ENCODE measurements around the gene UGT1A7.

Gene UGT1A7

DNA sequence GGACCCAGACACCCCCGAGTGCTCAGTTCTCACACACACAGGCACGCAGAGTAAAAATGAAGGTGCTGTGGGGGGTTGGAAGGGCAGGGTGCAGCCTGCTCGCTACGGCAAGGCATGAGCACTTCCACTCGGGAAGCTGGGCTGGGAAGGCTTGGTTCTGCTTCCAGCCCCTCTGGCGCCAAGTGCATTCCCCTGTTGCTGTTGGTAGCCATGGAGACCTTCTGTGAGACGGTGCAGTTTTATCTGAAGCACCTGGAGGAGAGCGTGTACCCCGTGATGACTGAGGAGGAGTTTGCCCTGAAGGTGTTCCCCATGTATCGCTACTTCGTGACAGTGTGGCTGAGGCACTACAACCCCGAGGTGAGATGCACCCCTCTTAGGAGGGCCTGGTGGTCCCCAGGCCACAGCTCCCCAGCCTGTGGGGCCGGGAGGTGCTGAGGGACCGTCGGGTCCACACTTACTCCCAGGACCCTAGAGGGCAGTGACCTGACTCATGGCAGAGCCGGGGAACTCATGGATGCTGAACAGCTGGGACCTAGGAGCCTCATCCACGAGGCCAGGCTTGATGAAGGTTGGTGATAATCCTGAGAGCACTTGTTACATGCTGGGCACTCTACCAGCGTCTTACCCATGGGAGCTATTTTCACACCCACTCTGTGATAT is 111.9 kb downstream of the UGT1A7 start:
- Histone ChIP-seq H3K4me3 (ENCODE audit: low read depth in 1 of 5, low read length in 5 of 5) (no peak overlapping the region), H3K9ac (ENCODE audit: low read length in 5 of 5) (no peak overlapping the region), H3K27ac (ENCODE audit: low read depth, low read length) (no peak overlapping the region), H3K36me3 (ENCODE audit: control insufficient read depth in 5 of 5, insufficient read depth in 5 of 5, low read length in 5 of 5) (no peaks in the 10 kb centered on the region), H3K9me3 (ENCODE audit: control insufficient read depth in 5 of 5, low read length in 5 of 5) (no peaks in the 10 kb centered on the region), H3K27me3 (ENCODE audit: control insufficient read depth in 5 of 5, insufficient read depth in 4 of 5, low read length in 5 of 5) (peaks cover 0 to 3% (median 0%) of the 10 kb centered on the region in 5 donors), H3K4me1 (ENCODE audit: control insufficient read depth in 5 of 5, insufficient read depth in 5 of 5, low read length in 5 of 5) (no peaks in the 10 kb centered on the region)

DNA sequence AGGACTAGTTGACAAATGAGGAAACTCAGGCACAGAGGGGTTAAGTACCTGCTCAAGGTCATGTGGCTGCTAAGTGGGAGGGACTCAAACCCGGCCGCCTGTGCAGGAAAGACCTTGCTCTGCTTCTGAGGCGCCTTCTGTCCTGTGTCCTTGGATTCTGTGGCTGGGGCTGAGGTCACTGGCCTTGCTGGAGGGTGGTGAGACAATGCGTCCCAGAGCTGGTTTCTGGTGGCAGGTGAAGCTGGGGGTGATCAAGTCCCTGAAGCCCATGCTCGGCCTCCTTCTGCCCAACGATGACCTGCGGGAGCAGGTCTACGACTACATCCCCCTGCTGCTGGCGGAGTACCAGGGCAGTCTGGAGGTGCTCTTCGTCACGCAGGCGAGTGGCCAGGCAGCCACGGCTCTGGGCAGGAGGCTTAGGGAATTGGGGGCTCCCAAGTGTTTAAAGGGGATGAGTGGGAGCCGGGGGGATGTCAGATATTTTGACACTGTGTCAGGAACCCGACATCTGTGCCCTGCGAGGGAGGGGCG is 112.5 kb downstream of the UGT1A7 start:
- Histone ChIP-seq H3K4me3 (ENCODE audit: low read depth in 1 of 5, low read length in 5 of 5) (no peak overlapping the region), H3K9me3 (ENCODE audit: control insufficient read depth in 5 of 5, low read length in 5 of 5) (no peaks in the 10 kb centered on the region), H3K4me1 (ENCODE audit: control insufficient read depth in 5 of 5, insufficient read depth in 5 of 5, low read length in 5 of 5) (no peaks in the 10 kb centered on the region), H3K9ac (ENCODE audit: low read length in 5 of 5) (no peak overlapping the region), H3K36me3 (ENCODE audit: control insufficient read depth in 5 of 5, insufficient read depth in 5 of 5, low read length in 5 of 5) (no peaks in the 10 kb centered on the region), H3K27ac (ENCODE audit: low read depth, low read length) (no peak overlapping the region), H3K27me3 (ENCODE audit: control insufficient read depth in 5 of 5, insufficient read depth in 4 of 5, low read length in 5 of 5) (peaks cover 0 to 3% (median 0%) of the 10 kb centered on the region in 5 donors)

DNA sequence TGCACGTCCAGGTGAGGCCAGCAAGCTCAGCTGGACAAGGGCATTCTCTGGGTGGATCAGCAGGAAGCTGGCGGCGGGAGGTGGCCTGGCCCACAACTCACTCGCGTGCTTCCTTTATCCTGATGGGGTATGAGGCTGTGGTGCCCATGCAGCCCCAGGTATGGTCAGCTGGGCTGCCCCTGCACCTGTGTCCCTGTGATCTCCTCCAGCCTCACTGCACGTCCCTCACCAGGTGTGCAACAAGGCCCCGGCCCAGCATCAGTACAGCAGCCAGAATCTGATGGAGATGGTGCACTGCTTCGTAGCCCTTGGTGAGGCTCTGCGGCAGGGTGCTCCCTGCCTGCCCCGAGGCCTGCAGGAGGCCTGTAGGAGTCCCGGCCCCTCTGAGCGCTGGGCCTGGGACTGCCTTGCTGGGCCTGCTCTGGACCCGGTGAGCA is 114.1 kb downstream of the UGT1A7 start:
- Histone ChIP-seq H3K9me3 (ENCODE audit: control insufficient read depth in 5 of 5, low read length in 5 of 5) (no peaks in the 10 kb centered on the region), H3K4me3 (ENCODE audit: low read depth in 1 of 5, low read length in 5 of 5) (no peak overlapping the region), H3K4me1 (ENCODE audit: control insufficient read depth in 5 of 5, insufficient read depth in 5 of 5, low read length in 5 of 5) (no peaks in the 10 kb centered on the region), H3K36me3 (ENCODE audit: control insufficient read depth in 5 of 5, insufficient read depth in 5 of 5, low read length in 5 of 5) (no peaks in the 10 kb centered on the region), H3K27ac (ENCODE audit: low read depth, low read length) (no peak overlapping the region), H3K27me3 (ENCODE audit: control insufficient read depth in 5 of 5, insufficient read depth in 4 of 5, low read length in 5 of 5) (peaks cover 0 to 3% (median 3%) of the 10 kb centered on the region in 5 donors), H3K9ac (ENCODE audit: low read length in 5 of 5) (no peak overlapping the region)

DNA sequence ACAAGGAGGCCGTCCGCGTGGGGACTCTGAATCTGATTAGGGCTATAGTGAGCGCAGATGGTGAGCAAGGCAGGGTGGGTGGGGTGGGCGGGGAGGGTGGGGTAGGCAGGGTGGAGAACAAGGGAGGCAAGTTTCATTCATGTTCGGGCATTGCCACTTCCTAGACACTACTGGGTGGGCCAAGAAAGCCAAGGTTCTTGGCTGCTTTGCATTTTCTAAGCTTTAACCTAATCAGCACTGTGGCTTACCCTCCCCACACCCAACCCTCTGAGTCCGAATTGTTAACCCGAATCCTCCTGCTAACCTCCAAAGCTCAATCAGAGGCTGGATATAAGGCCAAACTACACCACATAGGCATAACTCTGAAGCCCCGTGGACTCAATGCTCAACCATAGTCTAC is 114.6 kb downstream of the UGT1A7 start:
- no peaks in the 10 kb centered on the region for H3K4me1 ChIP-seq (ENCODE audit: control insufficient read depth in 5 of 5, insufficient read depth in 5 of 5, low read length in 5 of 5)
- no peaks in the 10 kb centered on the region for H3K36me3 ChIP-seq (ENCODE audit: control insufficient read depth in 5 of 5, insufficient read depth in 5 of 5, low read length in 5 of 5)
- H3K27ac ChIP-seq (ENCODE audit: low read depth, low read length): no peak overlapping the region
- H3K9ac ChIP-seq (ENCODE audit: low read length in 5 of 5): no peak overlapping the region
- H3K9me3 ChIP-seq (ENCODE audit: control insufficient read depth in 5 of 5, low read length in 5 of 5): no peaks in the 10 kb centered on the region
- H3K4me3 ChIP-seq (ENCODE audit: low read depth in 1 of 5, low read length in 5 of 5): no peak overlapping the region
- peaks cover 0 to 3% (median 3%) of the 10 kb centered on the region in 5 donors for H3K27me3 ChIP-seq (ENCODE audit: control insufficient read depth in 5 of 5, insufficient read depth in 4 of 5, low read length in 5 of 5)

DNA sequence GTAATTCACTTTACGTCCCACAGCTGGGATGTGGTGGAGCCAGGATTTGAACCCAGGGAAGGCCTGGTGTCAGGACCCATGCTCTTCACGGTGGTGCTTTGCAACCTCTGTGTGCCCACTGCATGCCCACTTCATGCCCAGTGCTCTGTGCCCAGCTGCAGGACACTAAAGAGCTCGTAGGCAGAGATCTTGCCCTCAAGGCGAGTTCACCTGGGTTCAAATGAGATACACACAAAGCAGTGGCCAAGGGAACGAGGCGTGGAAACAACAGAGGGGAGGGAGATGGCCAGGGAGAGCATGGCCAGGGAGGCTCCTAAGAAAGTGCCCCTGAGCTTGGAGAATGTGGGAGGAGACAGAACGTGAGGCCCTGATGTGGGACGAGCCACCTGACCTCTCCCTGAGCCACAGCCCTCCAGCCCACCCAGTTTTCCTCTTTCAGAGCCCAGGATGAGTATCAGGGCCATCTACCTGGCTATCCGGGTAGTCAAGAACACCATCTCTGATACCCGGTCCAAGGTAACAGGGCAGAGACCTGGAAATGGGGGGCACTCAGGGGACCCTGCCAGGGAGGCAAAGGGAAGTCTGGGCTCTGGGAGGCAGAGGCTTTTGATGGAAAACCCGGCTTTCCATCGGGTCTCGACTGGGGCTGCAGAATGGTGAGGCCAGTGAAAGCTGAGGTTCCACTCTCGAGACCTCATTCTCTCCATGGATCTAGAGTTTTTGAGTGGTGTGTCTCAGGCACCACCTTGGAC is 116.8 kb downstream of the UGT1A7 start:
- Histone ChIP-seq H3K9ac (ENCODE audit: low read length in 5 of 5) (no peak overlapping the region), H3K9me3 (ENCODE audit: control insufficient read depth in 5 of 5, low read length in 5 of 5) (no peaks in the 10 kb centered on the region), H3K36me3 (ENCODE audit: control insufficient read depth in 5 of 5, insufficient read depth in 5 of 5, low read length in 5 of 5) (no peaks in the 10 kb centered on the region), H3K27me3 (ENCODE audit: control insufficient read depth in 5 of 5, insufficient read depth in 4 of 5, low read length in 5 of 5) (peaks cover 0 to 3% (median 3%) of the 10 kb centered on the region in 5 donors), H3K27ac (ENCODE audit: low read depth, low read length) (no peak overlapping the region), H3K4me1 (ENCODE audit: control insufficient read depth in 5 of 5, insufficient read depth in 5 of 5, low read length in 5 of 5) (no peaks in the 10 kb centered on the region), H3K4me3 (ENCODE audit: low read depth in 1 of 5, low read length in 5 of 5) (no peak overlapping the region)

DNA sequence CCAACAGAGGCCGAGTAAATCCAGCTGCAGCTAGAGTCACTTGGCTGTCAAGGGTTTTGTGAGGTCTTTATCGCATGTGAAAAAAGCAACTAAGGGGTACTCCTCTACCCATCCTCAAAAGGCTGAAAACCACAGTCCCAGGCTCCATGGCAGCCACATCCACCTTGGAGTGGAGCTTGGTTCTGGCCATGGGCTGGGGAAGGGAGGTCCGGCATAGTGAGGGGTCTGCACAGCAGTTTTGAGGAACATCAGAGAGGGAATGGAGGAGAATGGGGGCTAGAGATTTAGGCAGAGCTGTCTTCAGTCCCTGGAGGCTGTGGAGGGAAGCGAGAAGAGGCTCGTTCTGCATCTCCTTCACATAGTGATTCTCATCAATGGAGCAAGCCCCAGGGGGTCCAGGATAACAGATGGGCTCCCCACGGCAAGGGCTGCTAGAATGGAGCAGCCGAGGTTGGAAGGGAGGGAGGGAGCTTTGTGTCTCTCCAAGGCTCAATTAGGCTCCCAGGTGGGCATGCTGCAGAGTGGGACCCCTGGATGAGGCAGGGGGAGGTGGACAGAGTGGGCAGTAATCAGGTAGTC is 117.5 kb downstream of the UGT1A7 start:
- Histone ChIP-seq H3K9ac (ENCODE audit: low read length in 5 of 5) (no peak overlapping the region), H3K36me3 (ENCODE audit: control insufficient read depth in 5 of 5, insufficient read depth in 5 of 5, low read length in 5 of 5) (no peaks in the 10 kb centered on the region), H3K27me3 (ENCODE audit: control insufficient read depth in 5 of 5, insufficient read depth in 4 of 5, low read length in 5 of 5) (peaks cover 0 to 3% (median 0%) of the 10 kb centered on the region in 5 donors), H3K4me1 (ENCODE audit: control insufficient read depth in 5 of 5, insufficient read depth in 5 of 5, low read length in 5 of 5) (no peaks in the 10 kb centered on the region), H3K27ac (ENCODE audit: low read depth, low read length) (no peak overlapping the region), H3K9me3 (ENCODE audit: control insufficient read depth in 5 of 5, low read length in 5 of 5) (no peaks in the 10 kb centered on the region), H3K4me3 (ENCODE audit: low read depth in 1 of 5, low read length in 5 of 5) (no peak overlapping the region)

DNA sequence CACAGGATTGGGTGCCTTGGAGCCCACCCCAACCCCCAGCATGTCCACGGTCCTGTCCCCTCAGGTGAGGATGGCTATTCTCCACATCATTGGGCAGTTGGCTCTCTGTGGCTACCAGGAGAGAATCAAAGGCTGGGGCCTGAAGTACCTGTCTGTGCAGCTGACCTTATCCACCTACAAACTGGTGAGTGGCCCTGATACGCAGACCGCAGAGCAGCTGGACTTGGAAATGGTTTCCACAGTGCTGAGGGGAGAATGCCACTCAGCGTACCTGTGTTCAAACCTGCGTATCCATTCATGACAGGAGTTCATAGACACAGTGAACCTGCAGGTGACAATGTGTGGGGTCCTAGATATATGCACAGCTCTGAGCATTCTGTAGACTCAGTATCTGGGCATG is 118.0 kb downstream of the UGT1A7 start:
- no peak overlapping the region for H3K4me3 ChIP-seq (ENCODE audit: low read depth in 1 of 5, low read length in 5 of 5)
- H3K36me3 ChIP-seq (ENCODE audit: control insufficient read depth in 5 of 5, insufficient read depth in 5 of 5, low read length in 5 of 5): no peaks in the 10 kb centered on the region
- no peak overlapping the region for H3K27ac ChIP-seq (ENCODE audit: low read depth, low read length)
- peaks cover 0 to 3% (median 0%) of the 10 kb centered on the region in 5 donors for H3K27me3 ChIP-seq (ENCODE audit: control insufficient read depth in 5 of 5, insufficient read depth in 4 of 5, low read length in 5 of 5)
- H3K9me3 ChIP-seq (ENCODE audit: control insufficient read depth in 5 of 5, low read length in 5 of 5): no peaks in the 10 kb centered on the region
- H3K9ac ChIP-seq (ENCODE audit: low read length in 5 of 5): no peak overlapping the region
- H3K4me1 ChIP-seq (ENCODE audit: control insufficient read depth in 5 of 5, insufficient read depth in 5 of 5, low read length in 5 of 5): no peaks in the 10 kb centered on the region

DNA sequence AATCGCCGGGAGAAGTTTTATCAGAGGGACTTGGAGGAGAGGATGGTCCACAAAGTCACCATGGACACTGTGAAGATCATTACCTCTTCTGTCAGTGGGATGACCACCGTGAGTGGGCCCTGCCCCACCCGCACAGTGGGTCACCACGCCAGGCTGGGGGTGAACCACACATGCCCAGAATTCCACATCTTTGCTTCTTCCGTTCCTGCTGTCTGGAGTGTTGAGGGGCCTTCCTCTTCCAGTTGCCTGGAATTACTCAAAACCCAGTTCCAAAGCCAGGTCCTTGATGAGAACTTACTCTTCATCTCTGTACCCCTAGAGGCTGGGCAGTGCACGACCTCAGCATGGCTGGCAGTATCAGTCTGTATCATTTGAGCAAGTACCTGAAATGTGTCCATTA is 118.5 kb downstream of the UGT1A7 start:
- Histone ChIP-seq H3K9ac (ENCODE audit: low read length in 5 of 5) (no peak overlapping the region), H3K9me3 (ENCODE audit: control insufficient read depth in 5 of 5, low read length in 5 of 5) (no peaks in the 10 kb centered on the region), H3K36me3 (ENCODE audit: control insufficient read depth in 5 of 5, insufficient read depth in 5 of 5, low read length in 5 of 5) (no peaks in the 10 kb centered on the region), H3K4me3 (ENCODE audit: low read depth in 1 of 5, low read length in 5 of 5) (no peak overlapping the region), H3K27me3 (ENCODE audit: control insufficient read depth in 5 of 5, insufficient read depth in 4 of 5, low read length in 5 of 5) (peaks cover 0 to 3% (median 0%) of the 10 kb centered on the region in 5 donors), H3K4me1 (ENCODE audit: control insufficient read depth in 5 of 5, insufficient read depth in 5 of 5, low read length in 5 of 5) (no peaks in the 10 kb centered on the region), H3K27ac (ENCODE audit: low read depth, low read length) (no peak overlapping the region)

DNA sequence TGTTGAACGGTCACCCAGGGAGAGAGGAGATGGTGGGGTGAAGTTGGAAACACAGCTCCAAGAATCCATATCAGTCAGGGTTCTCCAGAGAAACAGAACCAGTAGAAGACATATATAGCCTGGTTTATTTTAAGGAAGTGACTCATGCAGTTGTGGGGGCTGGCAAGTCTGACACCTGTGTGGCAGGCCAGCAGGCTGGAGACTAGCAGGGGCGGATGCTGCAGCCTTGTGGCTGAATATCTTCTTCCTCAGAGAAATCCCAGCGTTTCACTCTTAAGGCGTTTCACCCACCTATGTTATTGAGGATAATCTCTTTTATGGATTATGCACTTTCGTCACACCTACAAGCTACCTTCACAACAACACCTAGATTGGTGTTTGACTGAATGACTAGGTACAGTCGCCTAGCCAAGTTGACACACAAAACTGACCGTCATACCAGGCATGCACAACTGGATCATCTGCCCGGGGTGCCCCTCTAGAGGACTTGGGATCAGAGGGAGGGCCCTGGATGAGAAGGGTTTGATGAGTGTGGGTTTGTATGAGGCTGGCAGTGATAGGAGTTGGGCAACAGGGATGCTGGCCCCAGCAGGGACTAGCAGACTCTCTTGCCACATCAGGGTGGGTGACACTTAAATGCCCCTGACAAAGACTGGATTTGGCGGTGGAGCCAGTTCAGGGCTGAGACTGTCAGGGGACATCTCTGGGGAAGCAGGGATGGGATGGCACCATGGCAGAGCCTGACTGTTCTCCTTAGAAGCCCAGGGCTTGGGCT is 119.8 kb downstream of the UGT1A7 start:
- no peak overlapping the region for H3K9ac ChIP-seq (ENCODE audit: low read length in 5 of 5)
- H3K4me1 ChIP-seq (ENCODE audit: control insufficient read depth in 5 of 5, insufficient read depth in 5 of 5, low read length in 5 of 5): no peaks in the 10 kb centered on the region
- H3K36me3 ChIP-seq (ENCODE audit: control insufficient read depth in 5 of 5, insufficient read depth in 5 of 5, low read length in 5 of 5): no peaks in the 10 kb centered on the region
- no peak overlapping the region for H3K27ac ChIP-seq (ENCODE audit: low read depth, low read length)
- H3K9me3 ChIP-seq (ENCODE audit: control insufficient read depth in 5 of 5, low read length in 5 of 5): no peaks in the 10 kb centered on the region
- peaks cover 0 to 3% (median 0%) of the 10 kb centered on the region in 5 donors for H3K27me3 ChIP-seq (ENCODE audit: control insufficient read depth in 5 of 5, insufficient read depth in 4 of 5, low read length in 5 of 5)
- no peak overlapping the region for H3K4me3 ChIP-seq (ENCODE audit: low read depth in 1 of 5, low read length in 5 of 5)
